T-helper 2 cell treated with Interferon-gamma antibody and Interleukin-4, amounts not matched to agents 5 μg/mL and 100 μg/mL, for 36 hours (primary cell): ENCODE results near the gene TTL.

Experiments
- DNase-seq: peaks from one replicate; pipeline ENCODE4 v3.0.0; 2021; ENCODE audit warnings: low spot score
- H3K27ac Mint-ChIP-seq: one replicate; pipeline ENCODE4 v1.8.0; 2021; ENCODE audit warnings: mild to moderate bottlenecking, mixed read lengths
- H3K27me3 Mint-ChIP-seq: one replicate; pipeline ENCODE4 v1.8.0; 2021; ENCODE audit warnings: low read depth, mixed read lengths
- H3K36me3 Mint-ChIP-seq: one replicate; pipeline ENCODE4 v1.8.0; 2021; ENCODE audit warnings: low read depth, mixed read lengths
- H3K4me1 Mint-ChIP-seq: one replicate; pipeline ENCODE4 v1.8.0; 2021; ENCODE audit warnings: low read depth, mixed read lengths
- H3K4me3 Mint-ChIP-seq: one replicate; pipeline ENCODE4 v1.8.0; 2022; ENCODE audit warnings: mild to moderate bottlenecking, moderate library complexity, mixed read lengths
- H3K9me3 Mint-ChIP-seq: one replicate; pipeline ENCODE4 v1.8.0; 2021; ENCODE audit warnings: mixed read lengths

The TTL gene

GRCh38 chr2:112454586-112454985 lies 27.4 kb upstream of the TTL start:
- Mint-ChIP-seq H3K36me3 (no peaks in the 10 kb centered on the region), H3K27me3 (peaks cover 9% of the 10 kb centered on the region), H3K27ac (no peak overlapping the region), H3K4me3 (no peak overlapping the region), H3K4me1 (no peaks in the 10 kb centered on the region), H3K9me3 (no peaks in the 10 kb centered on the region)
- DNase-seq, result no peak

GRCh38 chr2:112459372-112459771 lies 22.6 kb upstream of the TTL start:
- H3K27me3 Mint-ChIP-seq, result peaks cover 20% of the 10 kb centered on the region

GRCh38 chr2:112462178-112462577 lies 19.8 kb upstream of the TTL start:
- Mint-ChIP-seq H3K9me3 (no peaks in the 10 kb centered on the region), H3K4me3 (no peak overlapping the region), H3K4me1 (no peaks in the 10 kb centered on the region), H3K36me3 (no peaks in the 10 kb centered on the region), H3K27ac (no peak overlapping the region), H3K27me3 (peaks cover 26% of the 10 kb centered on the region)
- no peak for DNase-seq

More at GRCh38 chr2:112459372-112459771, 22.6 kb upstream of the TTL start:
- Mint-ChIP-seq H3K36me3 (no peaks in the 10 kb centered on the region), H3K4me1 (no peaks in the 10 kb centered on the region), H3K9me3 (no peaks in the 10 kb centered on the region), H3K27ac (no peak overlapping the region), H3K4me3 (no peak overlapping the region)
- no peak for DNase-seq

GRCh38 chr2:112463256-112463655 lies 18.7 kb upstream of the TTL start:
- no peaks in the 10 kb centered on the region for H3K4me1 Mint-ChIP-seq
- H3K27me3 Mint-ChIP-seq, result peaks cover 33% of the 10 kb centered on the region
- no peaks in the 10 kb centered on the region for H3K9me3 Mint-ChIP-seq
- no peak overlapping the region for H3K4me3 Mint-ChIP-seq
- no peaks in the 10 kb centered on the region for H3K36me3 Mint-ChIP-seq
- no peak overlapping the region for H3K27ac Mint-ChIP-seq
- no peak for DNase-seq

GRCh38 chr2:112465382-112465781 lies 16.6 kb upstream of the TTL start:
- peaks cover 39% of the 10 kb centered on the region for H3K27me3 Mint-ChIP-seq
- no peaks in the 10 kb centered on the region for H3K9me3 Mint-ChIP-seq
- no peak overlapping the region for H3K27ac Mint-ChIP-seq
- no peak overlapping the region for H3K4me3 Mint-ChIP-seq
- no peaks in the 10 kb centered on the region for H3K4me1 Mint-ChIP-seq
- no peak for DNase-seq
- H3K36me3 Mint-ChIP-seq, result no peaks in the 10 kb centered on the region

- no peak overlapping the region for H3K27ac Mint-ChIP-seq
- H3K27me3 Mint-ChIP-seq, result peaks cover 14% of the 10 kb centered on the region
- no peaks in the 10 kb centered on the region for H3K4me1 Mint-ChIP-seq
- H3K9me3 Mint-ChIP-seq, result no peaks in the 10 kb centered on the region
- H3K4me3 Mint-ChIP-seq, result no peak overlapping the region
- DNase-seq, result no peak
- no peaks in the 10 kb centered on the region for H3K36me3 Mint-ChIP-seq
Observed at GRCh38 chr2:112472547-112473263, 9.3 kb upstream of the TTL start.

GRCh38 chr2:112474844-112475486 lies 7.0 kb upstream of the TTL start:
- H3K4me1 Mint-ChIP-seq, result no peaks in the 10 kb centered on the region
- H3K9me3 Mint-ChIP-seq, result no peaks in the 10 kb centered on the region
- H3K27ac Mint-ChIP-seq, result no peak overlapping the region
- peaks cover 2% of the 10 kb centered on the region for H3K27me3 Mint-ChIP-seq
- H3K4me3 Mint-ChIP-seq, result no peak overlapping the region
- H3K36me3 Mint-ChIP-seq, result no peaks in the 10 kb centered on the region
- no peak for DNase-seq

- peaks cover 9% of the 10 kb centered on the region for H3K4me1 Mint-ChIP-seq
- H3K4me3 Mint-ChIP-seq, result no peak overlapping the region
Observed at GRCh38 chr2:112476434-112476833, 5.5 kb upstream of the TTL start.

GRCh38 chr2:112480530-112481049 lies 1.4 kb upstream of the TTL start:
- Mint-ChIP-seq H3K4me3 (peak overlapping the region; percentile 94), H3K36me3 (peaks cover 9% of the 10 kb centered on the region), H3K27ac (peak overlapping the region; percentile 82), H3K4me1 (peaks cover 21% of the 10 kb centered on the region), H3K27me3 (peaks cover 2% of the 10 kb centered on the region), H3K9me3 (no peaks in the 10 kb centered on the region)
- DNase-seq, result peak; percentile 14

More at GRCh38 chr2:112476434-112476833, 5.5 kb upstream of the TTL start:
- peaks cover 2% of the 10 kb centered on the region for H3K27me3 Mint-ChIP-seq
- H3K9me3 Mint-ChIP-seq, result no peaks in the 10 kb centered on the region
- no peaks in the 10 kb centered on the region for H3K36me3 Mint-ChIP-seq
- DNase-seq, result no peak
- no peak overlapping the region for H3K27ac Mint-ChIP-seq

- Mint-ChIP-seq H3K27me3 (peaks cover 2% of the 10 kb centered on the region), H3K9me3 (no peaks in the 10 kb centered on the region), H3K36me3 (peaks cover 9% of the 10 kb centered on the region), H3K27ac (peak overlapping the region; percentile 96), H3K4me3 (peak overlapping the region; percentile 94), H3K4me1 (peaks cover 21% of the 10 kb centered on the region)
- DNase-seq, result peak; percentile 81
Observed at GRCh38 chr2:112481050-112481527, 867 bp upstream of the TTL start.

- H3K4me3 Mint-ChIP-seq, result peak overlapping the region; percentile 85
- H3K27ac Mint-ChIP-seq, result peak overlapping the region; percentile 89
- DNase-seq, result peak; percentile 28
- H3K27me3 Mint-ChIP-seq, result peaks cover 2% of the 10 kb centered on the region
- H3K4me1 Mint-ChIP-seq, result peaks cover 28% of the 10 kb centered on the region
- H3K36me3 Mint-ChIP-seq, result peaks cover 9% of the 10 kb centered on the region
- H3K9me3 Mint-ChIP-seq, result no peaks in the 10 kb centered on the region
Observed at GRCh38 chr2:112482309-112483041, 519 bp downstream of the TTL start.

GRCh38 chr2:112483042-112483473 lies 1.1 kb downstream of the TTL start:
- peaks cover 2% of the 10 kb centered on the region for H3K27me3 Mint-ChIP-seq
- peak overlapping the region; percentile 85 for H3K4me3 Mint-ChIP-seq
- DNase-seq, result no peak
- peak overlapping the region; percentile 89 for H3K27ac Mint-ChIP-seq
- H3K9me3 Mint-ChIP-seq, result no peaks in the 10 kb centered on the region
- H3K36me3 Mint-ChIP-seq, result peaks cover 9% of the 10 kb centered on the region
- peaks cover 28% of the 10 kb centered on the region for H3K4me1 Mint-ChIP-seq

- Mint-ChIP-seq H3K36me3 (peaks cover 9% of the 10 kb centered on the region), H3K4me1 (peaks cover 28% of the 10 kb centered on the region), H3K27ac (no peak overlapping the region)
Observed at GRCh38 chr2:112483831-112484230, 1.9 kb downstream of the TTL start.

GRCh38 chr2:112485849-112486248 lies 3.9 kb downstream of the TTL start:
- no peak for DNase-seq
- Mint-ChIP-seq H3K4me1 (peaks cover 25% of the 10 kb centered on the region), H3K27ac (no peak overlapping the region), H3K4me3 (no peak overlapping the region), H3K36me3 (peaks cover 13% of the 10 kb centered on the region), H3K27me3 (no peaks in the 10 kb centered on the region), H3K9me3 (no peaks in the 10 kb centered on the region)

More at GRCh38 chr2:112483831-112484230, 1.9 kb downstream of the TTL start:
- H3K4me3 Mint-ChIP-seq, result peak overlapping the region; percentile 85
- no peak for DNase-seq
- H3K27me3 Mint-ChIP-seq, result no peaks in the 10 kb centered on the region
- H3K9me3 Mint-ChIP-seq, result no peaks in the 10 kb centered on the region
